GM18858 (cell line): Measurements from ENCODE around the gene MS4A10.
"Not testable (repeated sequence)": the region's sequence is repeated elsewhere in the genome, so short reads cannot be mapped to it uniquely, and the experiment has no call there.

Experiments used
- ATAC-seq: cut with Tn5 transposase; IDR thresholded peaks from one replicate; pipeline ENCODE4 v1.9.1; 2021; ENCODE audit not compliant: unreplicated experiment

MS4A10 gene

GRCh38 chr11:60821827-60822599 lies 36.9 kb downstream of the MS4A10 start:
- ATAC-seq: no peak

- ATAC-seq: not testable (repeated sequence)
Measured at GRCh38 chr11:60823745-60824306, 38.7 kb downstream of the MS4A10 start.

- no peak for ATAC-seq
Measured at GRCh38 chr11:60825118-60825517, 40.0 kb downstream of the MS4A10 start.

GRCh38 chr11:60825790-60826189 lies 40.7 kb downstream of the MS4A10 start:
- ATAC-seq: no peak

GRCh38 chr11:60830478-60831142 lies 45.5 kb downstream of the MS4A10 start:
- no peak for ATAC-seq

GRCh38 chr11:60831143-60831500 lies 46.0 kb downstream of the MS4A10 start:
- ATAC-seq: peak; percentile 71

- no peak for ATAC-seq
Measured at GRCh38 chr11:60831501-60832079, 46.5 kb downstream of the MS4A10 start.

- no peak for ATAC-seq
Measured at GRCh38 chr11:60834742-60835533, 49.8 kb downstream of the MS4A10 start.

GRCh38 chr11:60835534-60835846 lies 50.4 kb downstream of the MS4A10 start:
- no peak for ATAC-seq

- ATAC-seq: no peak
Measured at GRCh38 chr11:60836866-60837515, 51.9 kb downstream of the MS4A10 start.

- no peak for ATAC-seq
Measured at GRCh38 chr11:60838132-60838531, 53.0 kb downstream of the MS4A10 start.

GRCh38 chr11:60840470-60841430 lies 55.6 kb downstream of the MS4A10 start:
- no peak for ATAC-seq

- peak; percentile 57 for ATAC-seq
Measured at GRCh38 chr11:60841797-60842667, 56.9 kb downstream of the MS4A10 start, which contains the start of gene CCDC86. Gene CCDC86, plus strand, starts transcription at chr11:60842113. Its CDS starts 12 bp downstream, at chr11:60842125.

- ATAC-seq: no peak
Measured at GRCh38 chr11:60842668-60843600, 57.8 kb downstream of the MS4A10 start.

GRCh38 chr11:60844045-60844869 lies 59.1 kb downstream of the MS4A10 start:
- no peak for ATAC-seq

- no peak for ATAC-seq
Measured at GRCh38 chr11:60844870-60845221, 59.7 kb downstream of the MS4A10 start.

- no peak for ATAC-seq
Measured at GRCh38 chr11:60845338-60845737, 60.2 kb downstream of the MS4A10 start.
